Measurements from ENCODE around the gene PPP3R1. TPM values are rescaled to one million over a fixed set of nuclear protein-coding genes. Genes with fewer than 3 reads are reported as not detected.
A peak's percentile ranks its signal among the peaks of the same experiment; 100 is the strongest.

PPP3R1 gene
- total and polyA plus RNA-seq, 9 of the 15 experiments (the other 6 are each of a cell fraction or from before 2014, with no cell fraction given) = 3.7 to 70.0 (median 24.8) TPM

GRCh38 chr2:68287580-68288441 lies 35.5 kb upstream of the PPP3R1 start (continued):
- TF ChIP-seq ZNF407 (IDR thresholded peaks at IDR 0.05; ENCODE audit: low read depth) (no peak), CXXC5 (CRISPR knock-in tag; IDR thresholded peaks at IDR 0.05) (peak; percentile 16; the same call in 1 of the 2 replicates), UBTF (IDR thresholded peaks at IDR 0.05; ENCODE audit: borderline replicate concordance in 1 of 2, low read depth in 2 of 2, low read length in 2 of 2) (no peak), BHLHE40 (IDR thresholded peaks at IDR 0.05; ENCODE audit: low read length) (0 out of 2 replicates have a peak, but pooled peaks have one; percentile 30), MAX (CRISPR knock-in tag; IDR thresholded peaks at IDR 0.05) (0 out of 2 replicates have a peak, but pooled peaks have one; percentile 36), ZNF583 (CRISPR knock-in tag; IDR thresholded peaks at IDR 0.05) (no peak), ZNF12 (CRISPR knock-in tag; IDR thresholded peaks at IDR 0.05) (no peak), ZNF780A (CRISPR knock-in tag; IDR thresholded peaks at IDR 0.05) (no peak), RBM14 (IDR thresholded peaks at IDR 0.05; ENCODE audit: borderline replicate concordance, insufficient read depth, low read depth, low read length) (no peak), FOXA1 (IDR thresholded peaks at IDR 0.05; ENCODE audit: borderline replicate concordance) (no peak), KLF13 (tag; IDR thresholded peaks at IDR 0.05; ENCODE audit: borderline replicate concordance, low read depth) (no peak), ZBTB1 (CRISPR knock-in tag; IDR thresholded peaks at IDR 0.05; ENCODE audit: borderline replicate concordance, low read depth) (no peak), FOXK2 (conservative IDR thresholded peaks at IDR 0.05 in 1 of 2, IDR thresholded peaks at IDR 0.05 in 1 of 2; ENCODE audit: low read depth in 2 of 2) (no peak), HNRNPUL1 (IDR thresholded peaks at IDR 0.05; ENCODE audit: low read length) (no peak), MCM5 (IDR thresholded peaks at IDR 0.05; ENCODE audit: low read depth) (no peak), POLR3A (IDR thresholded peaks at IDR 0.05; ENCODE audit: borderline replicate concordance, extremely low read depth, insufficient read depth, insufficient read length) (no peak), BCL6 (CRISPR knock-in tag; IDR thresholded peaks at IDR 0.05) (no peak)

Measured in K562 (cell line).